Measurements from ENCODE around the gene CYSTM1. TPM values are rescaled to one million over a fixed set of nuclear protein-coding genes. Genes with fewer than 3 reads are reported as not detected.

CYSTM1 gene
- polyA plus RNA-seq, 2 of the 4 experiments (the other 2 are of a cell fraction) = 76.8 to 103 TPM

GRCh38 chr5:140213370-140213983 is 38.5 kb downstream of the CYSTM1 start:
- WGBS (ENCODE audit: missing lambda C conversion rate) = 93% methylated on average over 1 of the region's 1 CpG
- FAIRE-seq = no peak
- DNase-seq (ENCODE audit: low read depth in 1 of 2, low spot score in 1 of 2) = no peak
- ATAC-seq = no peak
- TF ChIP-seq HES2 (IDR thresholded peaks at IDR 0.05) (no peak), PHF8 (IDR thresholded peaks at IDR 0.05; ENCODE audit: borderline replicate concordance, low read depth) (no peak), NPAS2 (CRISPR knock-in tag; IDR thresholded peaks at IDR 0.05; ENCODE audit: borderline replicate concordance) (no peak), BCL3 (IDR thresholded peaks at IDR 0.05) (no peak), TFCP2L1 (CRISPR knock-in tag; IDR thresholded peaks at IDR 0.05) (no peak), POLR2AphosphoS2 (conservative IDR thresholded peaks at IDR 0.05; ENCODE audit: low read length) (no peak), HMGXB4 (CRISPR knock-in tag; IDR thresholded peaks at IDR 0.05; ENCODE audit: borderline replicate concordance) (no peak), FOXS1 (CRISPR knock-in tag; IDR thresholded peaks at IDR 0.05) (no peak), HOXB5 (CRISPR knock-in tag; IDR thresholded peaks at IDR 0.05) (no peak), RFX5 (IDR thresholded peaks at IDR 0.05) (no peak), REST (IDR thresholded peaks at IDR 0.05) (no peak), TP53 (CRISPR knock-in tag; IDR thresholded peaks at IDR 0.05) (no peak), EP300 (IDR thresholded peaks at IDR 0.05) (no peak), CHD2 (IDR thresholded peaks at IDR 0.05; ENCODE audit: low read length, partially characterized antibody) (no peak), RCOR1 (IDR thresholded peaks at IDR 0.05; ENCODE audit: low read depth, low read length) (no peak), ZNF302 (CRISPR knock-in tag; IDR thresholded peaks at IDR 0.05) (no peak), RAD21 (conservative IDR thresholded peaks at IDR 0.05 in 1 of 2, IDR thresholded peaks at IDR 0.05 in 1 of 2) (no peak), HOXA7 (CRISPR knock-in tag; IDR thresholded peaks at IDR 0.05) (no peak), MAX (IDR thresholded peaks at IDR 0.05) (no peak), SREBF2 (IDR thresholded peaks at IDR 0.05) (no peak)
- Histone ChIP-seq H3K4me2 (no peak overlapping the region), H3K27ac (no peak overlapping the region), H3K4me3 (no peak overlapping the region), H3K4me1 (peaks cover 9% of the 10 kb centered on the region; the same call in 2 of the 3 replicates), H3K9me3 (no peaks in the 10 kb centered on the region)
- ChIA-PET CTCF (interaction anchor here (0.5 to 0.7 kb wide), 2 partner anchors 132 to 435 kb away, joined by 3 read pairs; partner anchors contain the start of gene HBEGF), POLR2A (no interaction called here)

All from A549 (cell line).